Esophagus muscularis mucosa (tissue), 4 donors: ENCODE data around the gene PHGDH.

Source experiments
- CTCF ChIP-seq, 3 experiments: fragments of 200-600 bp in 2 of 3; fragments of 450-650 bp in 1 of 3; sonication (generic) in 2 of 3; IDR thresholded peaks; one replicate each; pipeline ENCODE4 v1.5.1; 2017 to 2019; ENCODE audit warnings: antibody characterized with exemption in 3 of 3, mild to moderate bottlenecking in 2 of 3, moderate library complexity in 1 of 3
- EP300 ChIP-seq: sonication (generic); formaldehyde crosslinking; IDR thresholded peaks from one replicate; pipeline ENCODE4 v1.6.1; 2017; ENCODE audit warnings: antibody characterized with exemption
- POLR2A ChIP-seq: fragments of 450-650 bp; IDR thresholded peaks from one replicate; pipeline ENCODE4 v1.6.1; 2017; ENCODE audit warnings: antibody characterized with exemption, moderate library complexity, mild to moderate bottlenecking, low read depth

- TF ChIP-seq POLR2A (no peak), EP300 (no peak), CTCF (IDR thresholded peaks at IDR 0.05) (no peak)
Observed at GRCh38 chr1:119762409-119762808, 50.7 kb downstream of the PHGDH start.
